Left renal pelvis (tissue), 4 donors: ENCODE measurements around the gene NPY1R. TPM values are rescaled to one million over a fixed set of nuclear protein-coding genes. Genes with fewer than 3 reads are reported as not detected.
A peak's percentile ranks its signal among the peaks of the same experiment; 100 is the strongest.

Experiments
- DNase-seq, 4 donors: peaks; one replicate each; pipeline ENCODE4 v3.0.0-alpha.2; 2013; ENCODE audit warnings: low read depth in 4 of 4, low spot score in 3 of 4
- polyA plus RNA-seq, 4 donors: library from polyadenylated mRNA; unstranded; fragments of 120-200 nt; gene quantifications; one replicate each; pipeline ENCODE4 v1.2.1, GENCODE V29; 2013; ENCODE audit not compliant: insufficient read length in 4 of 4

Gene NPY1R
- 10 to 100 TPM in 3 of 4 donors, 1 to 10 TPM in 1; 3.0 to 26.8 (median 21.3) TPM for polyA plus RNA-seq

- peak in 3 of 4 donors; percentile 68 to 73 (median 69) for DNase-seq
Measured at GRCh38 chr4:163332526-163333406, at the start of gene NPY1R. TSS of gene NPY1R (minus strand) at chr4:163332596. CDS start at chr4:163326554, 6,042 bp downstream.

DNA sequence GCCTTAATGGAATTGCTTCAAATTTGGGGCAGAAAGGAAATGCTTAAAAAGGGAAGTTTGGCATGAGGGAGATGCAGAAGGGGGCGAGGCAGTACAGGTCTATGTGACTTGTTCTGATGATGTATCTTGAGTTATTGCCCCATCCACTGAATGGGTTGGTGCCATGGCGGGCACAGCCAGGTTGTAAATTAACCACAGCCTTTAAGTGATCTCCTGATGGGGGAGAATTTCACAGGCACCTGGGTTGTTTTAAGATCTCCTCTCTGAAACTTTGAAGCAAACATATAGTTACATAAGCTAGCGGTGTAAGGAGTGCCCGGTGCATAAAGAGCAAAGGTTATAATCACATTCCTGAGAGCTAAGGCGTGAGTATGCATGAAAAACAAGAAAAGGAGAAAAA, 48.3 kb upstream of the NPY1R start:
- DNase-seq = no peak

DNA sequence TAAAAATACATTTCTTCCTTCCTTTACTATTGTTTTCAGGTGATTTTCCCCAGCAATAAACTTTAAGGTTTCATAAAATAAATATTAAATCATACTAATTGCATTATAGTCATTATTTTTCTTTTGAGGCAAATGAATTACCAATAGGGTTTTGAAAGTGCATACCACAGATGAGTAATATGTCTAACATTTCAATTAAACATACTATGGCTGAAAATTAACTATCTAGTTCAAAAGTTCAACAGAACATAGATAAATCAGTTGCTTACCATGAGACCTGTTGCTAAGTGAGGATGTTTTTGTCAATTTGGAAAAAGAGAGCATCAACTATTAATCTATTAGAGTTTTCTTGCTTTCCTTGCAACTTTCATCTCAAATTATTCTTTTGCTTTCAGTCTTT, 46.3 kb upstream of the NPY1R start:
- no peak for DNase-seq

- DNase-seq = no peak
Measured at GRCh38 chr4:163372029-163372428, 39.6 kb upstream of the NPY1R start.

DNA sequence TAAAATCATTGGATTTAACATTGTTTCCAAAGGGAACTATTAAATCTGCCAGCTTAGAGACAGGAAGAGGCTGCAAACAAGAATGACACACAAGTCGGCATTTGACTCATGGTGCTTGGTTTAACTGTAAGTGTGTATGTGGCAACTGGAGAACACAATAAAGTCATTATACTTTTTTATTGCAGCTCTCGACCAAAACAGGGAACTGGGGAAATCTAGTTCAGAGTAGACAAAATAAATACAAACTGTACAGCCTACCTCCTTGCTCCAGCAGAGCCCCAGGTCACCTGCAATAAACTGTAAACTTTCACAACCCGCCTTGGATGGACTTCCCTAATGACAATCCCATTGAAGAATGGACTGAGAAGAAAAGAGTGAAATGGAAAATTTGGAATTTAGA, 35.3 kb upstream of the NPY1R start:
- no peak for DNase-seq

GRCh38 chr4:163356104-163356503, 23.7 kb upstream of the NPY1R start:
- no peak for DNase-seq

GRCh38 chr4:163353054-163353453, 20.7 kb upstream of the NPY1R start:
- no peak for DNase-seq

GRCh38 chr4:163350672-163351071, 18.3 kb upstream of the NPY1R start:
- DNase-seq = no peak

- DNase-seq = peak in 1 of 4 donors; percentile 8
Measured at GRCh38 chr4:163344147-163345125, 12.0 kb upstream of the NPY1R start.

DNA sequence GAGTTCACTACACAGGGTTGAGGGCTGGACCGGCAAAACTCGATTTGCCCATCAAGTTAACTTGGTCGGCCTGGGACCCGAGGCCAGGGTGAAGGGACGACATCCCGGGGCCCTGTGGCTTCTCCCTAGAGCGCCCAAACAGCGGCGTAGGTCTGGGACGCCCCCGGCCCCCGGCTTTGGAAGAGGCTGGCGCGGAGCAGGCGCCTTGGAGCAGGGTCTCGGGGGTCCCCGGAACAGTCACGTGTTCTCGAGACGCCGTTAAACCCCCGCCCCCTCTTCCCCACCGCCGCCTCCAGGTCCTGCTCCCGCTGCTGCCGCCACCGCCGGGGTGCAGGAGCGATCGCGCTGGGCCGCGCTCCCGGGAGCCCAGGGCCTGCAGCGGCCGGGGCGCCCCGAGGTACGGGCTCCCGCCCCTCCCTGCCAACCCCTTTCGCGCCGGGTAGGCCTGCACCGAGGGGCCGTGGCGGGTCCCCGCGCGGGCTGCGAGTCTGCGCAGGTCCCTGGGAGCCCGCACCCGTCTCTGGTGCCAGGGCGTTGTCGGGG, 11.3 kb upstream of the NPY1R start, which contains the start of gene NPY5R:
Gene NPY5R, plus strand, starts transcription at position 289 of the 543 bp plus-strand sequence. CDS start 6,382 bp downstream, outside the sequence.
- peak in 1 of 4 donors; percentile 8 for DNase-seq

GRCh38 chr4:163335384-163335783, 3.0 kb upstream of the NPY1R start:
- DNase-seq = no peak

GRCh38 chr4:163331629-163332376, 593 bp downstream of the NPY1R start:
- DNase-seq = no peak

- DNase-seq = no peak
Measured at GRCh38 chr4:163330916-163331628, 1.3 kb downstream of the NPY1R start.

DNA sequence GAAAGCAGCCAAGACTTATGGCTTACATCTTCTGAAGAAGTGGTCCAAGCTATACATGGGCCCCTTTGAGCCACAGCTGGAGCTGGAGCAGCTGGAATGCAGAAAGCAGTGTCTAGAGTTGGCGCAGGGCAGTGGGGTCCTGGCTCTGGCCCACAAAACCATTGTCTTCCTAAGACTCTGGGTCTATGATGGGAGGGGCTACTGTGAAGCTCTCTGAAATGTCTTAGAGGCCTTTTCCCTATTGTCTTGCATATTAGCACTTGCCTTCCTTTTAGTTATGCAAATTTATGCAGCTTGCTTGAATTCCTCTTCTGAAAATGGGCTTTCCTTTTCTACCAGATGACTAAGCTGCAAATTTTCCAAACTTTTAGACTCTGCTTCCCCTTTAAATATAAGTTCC, 15.3 kb downstream of the NPY1R start:
- no peak for DNase-seq

DNA sequence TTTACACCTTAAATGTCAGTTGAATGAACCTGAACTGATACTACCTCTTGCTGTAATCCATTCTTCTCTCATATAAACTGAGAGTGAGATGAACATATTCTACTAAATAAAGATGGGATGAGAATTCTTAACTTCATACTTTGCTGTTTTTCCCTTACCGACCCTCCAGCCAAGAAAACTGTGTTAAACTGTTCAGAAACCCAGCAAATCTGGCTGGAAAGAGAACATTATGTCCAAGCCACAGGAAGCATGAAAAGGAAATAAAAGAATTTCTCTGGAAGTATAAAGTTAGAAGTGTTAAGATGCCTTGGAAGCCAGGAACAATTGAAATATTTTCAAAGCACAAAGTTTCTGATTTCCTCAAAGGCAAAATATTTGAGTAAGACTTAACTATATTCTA, 22.9 kb downstream of the NPY1R start:
- no peak for DNase-seq

- DNase-seq = no peak
Measured at GRCh38 chr4:163303069-163303468, 29.3 kb downstream of the NPY1R start.

DNA sequence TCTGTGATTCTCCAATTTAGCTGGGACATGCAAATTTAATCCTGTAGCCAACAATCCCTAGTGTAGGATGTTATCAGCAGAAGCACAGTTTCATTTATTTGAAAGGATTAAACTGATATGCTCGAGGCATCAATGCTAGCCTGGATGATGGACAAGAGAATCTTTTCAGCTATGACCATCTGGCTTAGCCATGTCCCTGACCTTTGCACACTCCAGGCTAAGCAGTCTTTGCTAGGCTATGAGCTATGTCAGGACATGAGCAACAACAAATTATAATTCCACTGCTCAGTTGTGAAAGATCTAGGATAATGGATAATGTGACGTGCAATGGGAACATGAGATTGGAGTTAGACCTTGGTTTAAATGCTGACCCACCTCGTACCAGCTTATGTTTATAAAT, 32.0 kb downstream of the NPY1R start:
- no peak for DNase-seq

DNA sequence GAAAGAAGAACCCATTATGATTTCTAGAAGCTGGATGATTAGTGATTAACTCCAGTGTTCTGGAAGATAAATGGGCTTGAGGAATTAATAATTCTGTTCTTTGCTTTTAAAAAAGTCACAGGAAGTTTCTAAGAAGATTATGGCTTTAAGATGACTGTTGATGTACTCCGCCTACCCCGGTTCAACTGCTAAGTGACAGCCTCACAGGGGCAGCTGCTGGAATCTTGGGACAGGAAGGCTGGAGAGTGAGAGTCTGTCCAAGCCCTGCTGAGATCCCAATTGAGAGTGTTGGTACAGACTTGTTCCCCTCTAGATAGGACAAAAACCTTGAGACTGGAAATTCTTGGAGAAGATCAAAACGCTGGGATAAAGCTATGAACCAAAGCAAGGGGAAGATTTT, 37.3 kb downstream of the NPY1R start:
- no peak for DNase-seq

GRCh38 chr4:163284304-163284703, 48.1 kb downstream of the NPY1R start:
- DNase-seq = no peak
